Caki2 (cell line): ENCODE data around the gene WDFY4. TPM values are rescaled to one million over a fixed set of nuclear protein-coding genes. Genes with fewer than 3 reads are reported as not detected.

Source experiments
- DNase-seq: peaks from one replicate; pipeline ENCODE4 v3.0.0-alpha.2; 2015; ENCODE audit warnings: low read depth
- in situ Hi-C: cut with HindIII; loops from 2 replicates; pipeline ENCODE4 v1.10.0; 2016; ENCODE audit warnings: low sequenced_read_pairs, low pct_unique_long_range_greater_than_20kb, mixed read lengths
- total RNA-seq: library from RNA; depleted of rRNA; stranded (reverse); fragments of >200 nt; shearing (Covaris generic); gene quantifications from 2 replicates; pipeline ENCODE4 v1.2.3, GENCODE V29; 2014; ENCODE audit warnings: low replicate concordance

The WDFY4 gene
- total RNA-seq, 1 experiment from 2014 or later = not detected

GRCh38 chr10:48993627-48994026 is 309.0 kb downstream of the WDFY4 start:
- DNase-seq = no peak
- in situ Hi-C loops = no loop called here

DNA sequence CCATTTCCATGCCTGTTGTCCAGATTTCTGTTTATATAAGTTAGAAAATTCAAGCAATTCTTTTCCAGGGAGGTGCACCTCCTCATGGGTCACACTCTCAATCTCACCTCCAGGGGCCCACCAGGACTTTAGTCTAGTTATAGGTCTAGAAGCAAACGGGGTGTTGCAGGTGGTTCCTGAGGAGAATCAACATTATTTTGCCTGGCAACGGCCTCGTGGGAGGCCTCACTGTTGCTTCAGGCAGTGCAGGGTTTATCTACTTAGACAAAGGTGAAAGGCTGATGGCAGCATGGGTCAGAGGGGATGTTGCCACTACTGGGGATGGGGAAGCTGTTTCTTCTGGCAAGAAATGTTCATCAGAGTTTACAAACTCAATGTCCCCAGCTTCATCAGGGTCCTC is 311.7 kb downstream of the WDFY4 start:
- DNase-seq = no peak
- in situ Hi-C loops = no loop called here

DNA sequence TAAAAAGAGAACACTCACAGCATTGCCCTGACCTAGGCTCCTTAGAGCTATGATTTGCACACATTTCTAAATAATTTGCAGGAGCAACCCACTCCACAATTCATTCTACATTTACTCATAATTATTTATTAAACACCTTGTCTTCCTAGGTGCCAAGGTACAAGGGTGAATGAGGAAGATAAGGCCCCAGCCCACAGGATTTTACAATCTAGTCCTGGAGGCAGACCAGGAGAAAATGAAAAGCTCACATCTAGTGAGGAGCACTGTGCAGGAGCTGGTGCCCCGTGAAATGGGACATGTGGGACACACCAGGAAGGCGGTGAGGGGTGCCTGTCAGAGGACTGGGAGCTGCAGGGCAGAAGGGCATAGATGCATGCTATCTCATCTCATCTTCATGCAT is 314.7 kb downstream of the WDFY4 start:
- no peak for DNase-seq
- in situ Hi-C loops = no loop called here

DNA sequence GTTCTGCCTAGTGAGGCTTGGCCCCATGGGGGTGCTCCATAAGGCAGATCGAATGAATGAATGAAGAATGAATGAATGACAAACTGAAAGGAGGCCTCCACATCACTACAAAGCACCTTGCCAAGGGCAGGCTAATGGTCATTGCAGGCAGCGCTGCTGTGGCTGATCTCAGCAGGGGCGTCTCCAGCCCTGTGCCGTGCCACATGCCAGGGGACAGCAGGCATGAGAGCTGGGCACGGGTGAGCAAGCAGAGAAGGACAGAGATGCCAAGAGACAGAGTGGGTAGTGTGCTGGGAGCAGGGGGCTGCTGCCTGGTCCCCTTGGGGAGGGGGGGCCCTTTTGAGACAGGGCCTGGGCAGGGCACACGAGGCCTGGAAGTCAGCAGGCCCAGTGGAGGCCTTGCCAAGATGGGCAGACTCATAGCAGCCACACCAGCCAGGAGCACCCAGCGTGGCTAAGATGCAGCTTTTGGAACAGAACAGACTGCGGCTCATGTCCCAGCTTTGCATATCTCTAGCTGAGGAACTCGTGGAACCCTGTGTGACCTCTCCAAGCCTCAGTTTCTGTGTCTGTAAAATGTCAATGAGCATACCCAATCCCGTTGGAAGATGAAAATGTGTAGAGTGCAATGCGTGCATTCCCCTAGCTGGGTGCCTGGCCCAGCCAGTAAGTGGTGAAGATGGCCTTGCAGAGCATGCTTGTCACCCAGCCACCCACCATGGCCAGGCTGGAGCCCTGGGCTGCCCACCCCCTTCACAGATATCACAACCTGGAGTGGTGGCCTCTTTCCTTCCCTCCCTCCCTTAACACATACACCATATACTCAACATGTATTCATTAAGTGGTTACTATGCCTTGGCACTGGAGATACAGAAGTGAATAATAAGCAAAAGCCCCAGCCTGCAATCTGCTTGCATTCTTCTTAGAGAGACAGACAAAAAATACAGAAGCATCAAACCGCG is 316.0 kb downstream of the WDFY4 start:
- in situ Hi-C loops = no loop called here
- DNase-seq = no peak

- in situ Hi-C loops = no loop called here
- DNase-seq = no peak
These were observed 316.7 kb downstream of the WDFY4 start for GRCh38 chr10:49001402-49001801.

DNA sequence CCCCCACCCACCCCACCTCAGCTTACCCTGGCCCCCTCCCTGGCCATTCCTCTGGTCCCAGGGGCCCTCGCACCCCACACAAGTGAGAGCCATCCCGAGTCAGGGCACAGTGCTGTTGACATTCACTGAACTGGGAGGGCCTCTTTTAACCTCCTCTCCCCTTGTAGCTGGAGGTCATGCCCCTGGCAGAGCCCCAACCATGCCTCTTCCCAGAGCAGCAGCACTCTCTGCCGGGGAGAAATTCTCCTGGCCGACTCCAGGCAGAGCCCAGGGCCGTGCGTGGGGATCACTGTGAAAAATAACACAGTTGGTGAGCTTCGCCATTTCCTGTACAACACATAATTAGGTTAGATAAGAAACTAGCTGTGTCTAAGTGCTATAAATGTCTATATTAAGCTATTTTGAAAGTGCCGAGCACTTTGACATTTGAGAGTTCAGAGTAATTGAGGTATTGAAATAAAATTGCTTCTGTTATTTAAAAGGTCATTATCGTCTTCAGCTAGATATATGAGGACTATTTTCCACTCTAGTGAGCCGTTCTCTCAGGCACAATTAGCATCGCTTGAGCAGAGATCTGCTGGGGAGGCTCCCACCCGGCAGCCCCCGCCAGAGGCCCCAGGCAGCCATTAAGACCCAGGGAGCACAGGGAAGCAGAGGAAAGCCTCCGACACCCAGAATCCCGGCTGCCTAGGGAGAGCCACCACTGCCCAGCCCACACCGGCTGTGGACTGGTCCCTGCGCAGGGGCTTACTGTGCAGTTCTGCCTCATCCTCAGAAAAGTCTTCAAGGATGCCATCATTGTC is 317.4 kb downstream of the WDFY4 start:
- in situ Hi-C loops = no loop called here

GRCh38 chr10:49005270-49005669 is 320.6 kb downstream of the WDFY4 start:
- no peak for DNase-seq
- in situ Hi-C loops = no loop called here

More for the DNA sequence above, 317.4 kb downstream of the WDFY4 start:
- DNase-seq = no peak

- in situ Hi-C loops = no loop called here
- no peak for DNase-seq
These were observed 322.5 kb downstream of the WDFY4 start for GRCh38 chr10:49007129-49007528.

GRCh38 chr10:49008091-49008490 is 323.4 kb downstream of the WDFY4 start:
- no peak for DNase-seq
- in situ Hi-C loops = no loop called here

GRCh38 chr10:49008505-49009198 is 324.0 kb downstream of the WDFY4 start:
- DNase-seq = no peak
- in situ Hi-C loops = no loop called here

- in situ Hi-C loops = no loop called here
- DNase-seq = no peak
These were observed 324.7 kb downstream of the WDFY4 start for GRCh38 chr10:49009199-49009979.

DNA sequence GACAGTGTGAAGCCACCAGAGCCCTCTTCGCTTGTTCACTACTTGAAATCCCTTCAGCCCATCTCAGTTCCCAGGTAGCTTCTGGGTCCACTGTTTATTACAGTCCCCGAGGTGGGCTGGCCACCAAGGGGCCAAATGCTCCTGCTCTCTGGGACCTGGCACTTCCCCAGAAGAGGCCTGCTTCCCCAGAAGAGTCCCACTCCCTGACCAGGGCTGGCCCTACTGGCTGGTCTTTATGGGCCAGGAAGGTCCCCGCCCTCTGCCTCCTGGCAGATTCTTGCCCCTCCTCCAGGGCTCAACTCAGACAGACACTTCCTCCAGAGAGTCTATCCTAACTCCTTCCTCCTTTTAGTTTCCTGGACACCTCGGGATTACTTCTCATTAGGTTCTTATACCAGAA is 325.6 kb downstream of the WDFY4 start:
- in situ Hi-C loops = no loop called here
- no peak for DNase-seq

DNA sequence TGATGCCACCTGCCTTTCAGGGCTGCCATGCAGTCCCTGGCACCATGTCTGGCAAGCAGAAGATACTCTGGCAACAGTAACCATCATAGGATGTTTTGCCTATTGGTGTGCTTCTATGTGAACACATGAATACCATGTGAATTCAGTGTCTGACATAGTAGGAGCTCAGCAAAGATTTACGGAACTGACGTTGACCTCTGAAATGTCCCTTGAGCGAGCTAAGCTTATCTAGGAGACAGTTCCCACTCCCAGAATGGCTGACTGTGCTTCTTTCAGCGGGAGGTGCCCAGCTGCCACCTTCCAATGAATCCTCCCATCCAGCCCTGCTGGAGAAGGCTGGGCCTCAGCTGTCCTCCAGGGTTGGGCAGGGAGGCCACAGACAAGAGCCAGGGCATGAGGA is 326.2 kb downstream of the WDFY4 start:
- in situ Hi-C loops = no loop called here
- DNase-seq = no peak

DNA sequence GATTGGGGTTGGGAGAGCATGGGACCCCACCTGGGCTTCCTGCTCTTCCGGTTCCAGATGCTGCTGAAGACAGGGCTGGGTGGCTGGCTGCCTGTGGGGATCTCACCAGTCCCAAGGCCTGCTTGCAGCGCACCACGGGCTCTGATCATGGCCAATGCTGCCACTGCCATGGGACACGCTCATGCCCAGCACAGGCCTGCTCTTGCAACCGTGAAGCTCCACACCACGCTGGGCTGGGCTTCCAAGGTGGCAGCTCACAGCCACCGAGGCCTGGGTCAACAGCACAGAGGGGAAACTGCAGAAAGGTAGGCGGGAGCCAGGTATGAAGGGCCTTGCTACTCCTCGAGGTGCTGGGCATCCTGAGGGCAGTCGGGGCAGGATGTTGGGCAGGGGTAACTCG is 327.1 kb downstream of the WDFY4 start:
- in situ Hi-C loops = no loop called here
- no peak for DNase-seq

- in situ Hi-C loops = no loop called here
- DNase-seq = no peak
These were observed 327.9 kb downstream of the WDFY4 start for GRCh38 chr10:49012603-49013002.

DNA sequence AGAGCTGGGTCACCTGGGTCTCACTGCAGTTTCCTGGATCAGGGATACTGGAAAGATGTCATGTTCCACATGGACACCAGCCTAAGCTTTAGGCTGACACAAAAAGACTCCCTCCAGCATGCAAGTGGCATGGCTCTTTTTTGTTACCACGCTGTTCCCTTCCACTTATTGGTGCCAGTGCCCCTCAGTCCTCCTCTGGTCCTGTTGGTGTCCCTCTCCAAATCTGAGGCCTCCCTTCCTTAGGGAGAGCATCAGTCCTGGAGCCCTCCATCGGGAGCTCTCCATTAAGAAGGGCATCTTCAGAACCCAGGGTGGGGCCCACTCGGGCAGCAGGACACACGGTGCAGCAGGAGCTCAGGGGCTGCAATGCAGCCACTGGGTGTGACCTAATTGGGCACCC is 331.0 kb downstream of the WDFY4 start:
- no peak for DNase-seq
- in situ Hi-C loops = no loop called here

DNA sequence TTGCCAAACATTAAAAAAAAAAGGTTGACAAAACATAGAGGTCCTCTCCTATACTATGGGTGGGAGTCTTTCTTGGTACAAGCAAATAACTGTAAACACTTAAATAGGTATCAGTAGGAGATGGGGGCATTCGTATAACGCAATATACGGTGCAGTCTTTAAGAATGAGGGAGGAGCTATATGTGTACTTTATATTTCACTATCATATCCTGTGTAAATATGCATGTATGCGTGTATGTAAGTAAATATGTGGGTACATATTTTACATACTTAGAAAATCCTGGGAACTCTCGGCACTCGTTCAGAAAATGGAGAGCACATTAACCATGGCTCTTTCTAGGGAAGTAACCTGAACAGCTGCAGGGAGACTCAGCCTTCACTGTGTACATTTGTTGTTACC is 337.0 kb downstream of the WDFY4 start:
- no peak for DNase-seq
- in situ Hi-C loops = no loop called here

GRCh38 chr10:49023071-49023470 is 338.4 kb downstream of the WDFY4 start:
- DNase-seq = no peak
- in situ Hi-C loops = no loop called here
